Measurements from ENCODE around the gene SP6. TPM values are rescaled to one million over a fixed set of nuclear protein-coding genes. Genes with fewer than 3 reads are reported as not detected.

SP6 gene
- total and polyA plus RNA-seq, 4 donors, result 0.25 to 0.81 (median 0.78) TPM; not detected in 1

DNA sequence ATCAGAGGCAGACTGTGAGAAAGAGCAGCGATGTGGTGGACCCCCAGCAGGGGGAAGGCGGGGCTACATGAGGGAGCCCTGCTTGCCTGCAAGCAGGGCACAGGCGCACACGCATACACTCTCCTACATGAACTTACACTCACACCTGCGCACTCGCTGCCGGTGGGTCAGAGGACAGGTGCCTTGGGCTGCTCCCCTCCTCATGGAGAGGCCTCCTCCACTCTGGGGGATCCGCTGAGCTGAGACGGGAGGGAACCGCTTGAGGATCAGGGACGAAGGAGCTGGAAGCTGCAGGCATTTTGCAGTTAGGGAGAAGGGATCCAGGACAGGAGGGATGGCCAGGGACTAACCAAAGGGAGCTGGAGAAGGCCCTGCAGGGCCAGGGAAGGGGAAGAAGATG lies 43.5 kb downstream of the SP6 start:
- Histone ChIP-seq H3K36me3 (ENCODE audit: control insufficient read depth in 1 of 2, insufficient read depth in 2 of 2, low read length in 1 of 2) (no peaks in the 10 kb centered on the region), H3K27ac (ENCODE audit: low read depth in 1 of 2, low read length in 2 of 2) (no peak overlapping the region), H3K4me3 (ENCODE audit: low read length in 2 of 2) (no peak overlapping the region), H3K9me3 (ENCODE audit: control insufficient read depth, low read length) (no peaks in the 10 kb centered on the region), H3K4me1 (ENCODE audit: control insufficient read depth in 1 of 2, insufficient read depth in 2 of 2, low read length in 2 of 2) (no peaks in the 10 kb centered on the region), H3K27me3 (ENCODE audit: control insufficient read depth in 1 of 2, insufficient read depth in 2 of 2, low read length in 1 of 2) (no peaks in the 10 kb centered on the region)
- 86 to 90% methylated on average over 11 of the region's 11 CpGs for WGBS, 2 donors
- no peak for DNase-seq
- intact Hi-C loops (cut with DNase I), result loop anchor here (10.0 kb wide), 1 partner anchor 113 kb away; the partner anchor contains the start of gene TBKBP1 (in 2 of the 2)
- no peak for ATAC-seq (ENCODE audit: low FRiP score)

DNA sequence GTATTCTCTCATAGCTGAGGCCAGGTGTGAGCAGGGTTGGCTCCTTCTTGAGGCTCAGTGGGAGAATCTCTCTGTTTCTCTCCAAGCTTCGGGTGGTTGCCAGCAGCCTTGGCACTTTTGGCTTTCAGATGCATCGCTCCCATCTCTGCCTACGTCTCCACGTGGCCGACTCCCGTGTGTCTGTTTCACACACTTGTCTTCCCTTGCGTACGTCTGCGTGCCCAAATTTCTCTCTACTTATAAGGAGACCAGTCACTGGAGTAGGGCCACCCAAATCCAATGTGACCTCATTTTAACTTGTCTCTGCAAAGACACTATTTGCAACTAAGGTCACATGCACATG lies 44.1 kb downstream of the SP6 start:
- Histone ChIP-seq H3K4me3 (ENCODE audit: low read length in 2 of 2) (no peak overlapping the region), H3K27ac (ENCODE audit: low read depth in 1 of 2, low read length in 2 of 2) (no peak overlapping the region), H3K27me3 (ENCODE audit: control insufficient read depth in 1 of 2, insufficient read depth in 2 of 2, low read length in 1 of 2) (no peaks in the 10 kb centered on the region), H3K36me3 (ENCODE audit: control insufficient read depth in 1 of 2, insufficient read depth in 2 of 2, low read length in 1 of 2) (no peaks in the 10 kb centered on the region), H3K9me3 (ENCODE audit: control insufficient read depth, low read length) (no peaks in the 10 kb centered on the region), H3K4me1 (ENCODE audit: control insufficient read depth in 1 of 2, insufficient read depth in 2 of 2, low read length in 2 of 2) (no peaks in the 10 kb centered on the region)
- 91% methylated on average over 9 of the region's 9 CpGs for WGBS, 2 donors
- intact Hi-C loops (cut with DNase I), result loop anchor here (10.0 kb wide), 1 partner anchor 112 kb away; the partner anchor contains the start of gene TBKBP1 (in 2 of the 2)
- no peak for ATAC-seq (ENCODE audit: low FRiP score)
- DNase-seq, result no peak

DNA sequence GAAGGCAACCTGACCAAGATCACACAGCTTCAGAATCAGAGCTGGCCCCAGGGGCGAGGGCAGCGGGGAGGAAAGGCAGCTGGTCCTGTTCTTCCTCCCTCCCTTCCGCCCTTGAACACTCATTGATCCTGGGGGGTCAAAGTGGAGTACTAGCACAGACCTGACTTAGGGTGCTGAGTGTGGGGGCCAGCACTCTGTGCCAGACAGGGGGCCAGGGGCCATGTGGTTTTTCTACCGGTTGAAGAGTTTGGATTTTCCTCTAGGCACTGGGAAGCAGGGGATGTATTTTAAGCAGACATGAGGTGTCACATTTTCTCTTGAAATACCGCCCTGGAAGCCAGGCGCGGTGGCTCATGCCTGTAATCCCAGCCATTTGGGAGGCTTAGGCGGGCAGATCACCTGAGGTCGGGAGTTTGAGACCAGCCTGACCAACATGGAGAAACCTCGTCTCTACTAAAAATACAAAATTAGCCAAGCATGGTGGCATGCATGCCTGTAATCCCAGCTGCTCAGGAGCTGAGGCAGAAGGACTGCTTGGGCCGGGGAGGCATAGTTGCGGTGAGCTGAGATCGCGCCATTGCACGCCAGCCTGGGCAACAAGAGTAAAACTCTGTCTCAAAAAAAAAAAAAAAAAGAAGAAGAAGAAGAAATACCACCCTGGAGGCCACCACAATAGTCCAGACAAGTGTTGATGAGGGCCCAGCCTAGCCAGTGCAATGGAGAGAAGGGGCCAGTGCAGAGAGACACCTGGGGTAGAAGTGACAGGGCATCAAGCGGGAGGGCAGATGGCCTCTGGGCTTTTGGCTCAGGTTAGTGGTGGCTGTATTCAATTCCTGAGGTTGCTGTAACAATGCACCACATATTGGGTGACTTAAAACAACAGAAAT lies 44.7 kb downstream of the SP6 start:
- H3K27ac ChIP-seq (ENCODE audit: low read depth in 1 of 2, low read length in 2 of 2), result no peak overlapping the region
- no peak for ATAC-seq (ENCODE audit: low FRiP score)

DNA sequence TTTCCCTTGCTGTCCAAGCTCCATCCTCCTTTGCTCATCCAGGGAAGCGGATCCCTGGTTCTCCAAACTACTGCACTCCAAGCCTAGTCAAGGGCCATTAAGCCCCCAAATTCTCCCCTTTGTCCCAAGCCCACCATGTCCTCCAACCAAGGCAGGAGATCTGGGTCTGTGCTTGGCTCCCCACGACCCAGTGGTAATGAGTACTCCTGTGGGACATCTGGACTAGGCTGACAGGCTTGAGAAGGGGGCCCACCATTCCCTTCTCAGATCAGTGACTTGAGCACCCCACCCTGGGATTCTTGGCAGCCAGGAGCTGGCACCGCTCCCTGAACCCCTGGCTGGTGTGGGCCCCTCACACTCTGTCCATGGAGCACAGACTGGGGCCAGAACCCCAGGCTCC lies 46.5 kb downstream of the SP6 start:
- H3K27ac ChIP-seq (ENCODE audit: low read depth in 1 of 2, low read length in 2 of 2), result no peak overlapping the region
- WGBS, 2 donors, result 74 to 80% methylated on average over 3 of the region's 3 CpGs
- DNase-seq (no peak), ATAC-seq (ENCODE audit: low FRiP score) (no peak)
- no peaks in the 10 kb centered on the region for H3K4me1 ChIP-seq (ENCODE audit: control insufficient read depth in 1 of 2, insufficient read depth in 2 of 2, low read length in 2 of 2)
- intact Hi-C loops (cut with DNase I), result loop anchor here (10.0 kb wide), 1 partner anchor 110 kb away; the partner anchor contains the start of gene TBKBP1 (in 2 of the 2)
- H3K4me3 ChIP-seq (ENCODE audit: low read length in 2 of 2), result no peak overlapping the region
- no peaks in the 10 kb centered on the region for H3K9me3 ChIP-seq (ENCODE audit: control insufficient read depth, low read length)
- no peaks in the 10 kb centered on the region for H3K27me3 ChIP-seq (ENCODE audit: control insufficient read depth in 1 of 2, insufficient read depth in 2 of 2, low read length in 1 of 2)
- H3K36me3 ChIP-seq (ENCODE audit: control insufficient read depth in 1 of 2, insufficient read depth in 2 of 2, low read length in 1 of 2), result no peaks in the 10 kb centered on the region

More for the DNA sequence above, 44.7 kb downstream of the SP6 start:
- Histone ChIP-seq H3K27me3 (ENCODE audit: control insufficient read depth in 1 of 2, insufficient read depth in 2 of 2, low read length in 1 of 2) (no peaks in the 10 kb centered on the region), H3K9me3 (ENCODE audit: control insufficient read depth, low read length) (no peaks in the 10 kb centered on the region), H3K36me3 (ENCODE audit: control insufficient read depth in 1 of 2, insufficient read depth in 2 of 2, low read length in 1 of 2) (no peaks in the 10 kb centered on the region), H3K4me1 (ENCODE audit: control insufficient read depth in 1 of 2, insufficient read depth in 2 of 2, low read length in 2 of 2) (no peaks in the 10 kb centered on the region), H3K4me3 (ENCODE audit: low read length in 2 of 2) (no peak overlapping the region)
- intact Hi-C loops (cut with DNase I), result loop anchor here (10.0 kb wide), 1 partner anchor 111 kb away; the partner anchor contains the start of gene TBKBP1 (in 2 of the 2)
- DNase-seq, result no peak
- 81 to 87% methylated on average over 15 to 16 of the region's 16 CpGs for WGBS, 2 donors

DNA sequence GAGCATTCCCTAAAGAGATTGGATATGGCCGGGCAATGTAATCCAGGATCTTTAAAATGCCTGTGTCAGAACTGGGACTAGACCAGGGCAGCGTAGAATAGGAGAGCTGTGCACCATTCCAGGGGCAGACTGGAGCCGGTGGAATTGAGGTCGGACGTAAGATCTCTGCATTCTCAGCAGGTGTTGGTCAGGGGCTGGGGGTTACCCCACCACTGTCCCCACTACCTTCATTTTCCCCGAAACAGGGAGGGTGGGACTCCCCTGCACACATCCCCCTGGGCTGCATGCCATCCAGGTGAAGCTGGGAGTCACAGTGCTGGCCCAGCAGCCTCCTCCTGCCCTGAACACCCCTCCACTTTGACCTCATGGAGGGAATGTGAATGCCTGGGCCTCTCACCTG lies 47.2 kb downstream of the SP6 start:
- Histone ChIP-seq H3K36me3 (ENCODE audit: control insufficient read depth in 1 of 2, insufficient read depth in 2 of 2, low read length in 1 of 2) (no peaks in the 10 kb centered on the region), H3K27ac (ENCODE audit: low read depth in 1 of 2, low read length in 2 of 2) (no peak overlapping the region), H3K9me3 (ENCODE audit: control insufficient read depth, low read length) (no peaks in the 10 kb centered on the region), H3K27me3 (ENCODE audit: control insufficient read depth in 1 of 2, insufficient read depth in 2 of 2, low read length in 1 of 2) (no peaks in the 10 kb centered on the region), H3K4me3 (ENCODE audit: low read length in 2 of 2) (no peak overlapping the region), H3K4me1 (ENCODE audit: control insufficient read depth in 1 of 2, insufficient read depth in 2 of 2, low read length in 2 of 2) (no peaks in the 10 kb centered on the region)
- no peak for ATAC-seq (ENCODE audit: low FRiP score)
- 80 to 82% methylated on average over 6 of the region's 6 CpGs for WGBS, 2 donors
- intact Hi-C loops (cut with DNase I), result loop anchor here (10.0 kb wide), 1 partner anchor 109 kb away; the partner anchor contains the start of gene TBKBP1 (in 2 of the 2)
- peak in 1 of 2 donors; percentile 2 for DNase-seq

DNA sequence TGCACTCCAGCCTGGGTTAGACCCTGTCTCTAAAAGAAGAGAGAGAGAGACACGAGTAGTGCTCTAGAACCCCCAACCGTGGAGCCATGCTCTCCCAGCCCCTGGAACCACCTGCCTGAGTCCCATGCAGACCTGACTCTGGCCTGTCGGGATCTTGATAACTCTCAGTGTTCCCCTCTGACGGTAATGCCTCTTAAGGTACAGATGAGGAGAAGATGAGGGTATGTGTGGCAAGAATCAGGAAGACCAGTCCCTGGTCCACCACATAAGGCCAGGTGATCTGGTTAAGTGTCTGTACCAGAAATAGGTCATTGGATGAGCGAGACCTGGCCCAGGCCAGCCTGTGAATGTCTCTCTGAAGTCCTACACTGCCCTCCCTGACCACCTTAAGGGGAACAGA lies 47.8 kb downstream of the SP6 start:
- H3K27ac ChIP-seq (ENCODE audit: low read depth in 1 of 2, low read length in 2 of 2), result no peak overlapping the region
- no peaks in the 10 kb centered on the region for H3K27me3 ChIP-seq (ENCODE audit: control insufficient read depth in 1 of 2, insufficient read depth in 2 of 2, low read length in 1 of 2)
- H3K36me3 ChIP-seq (ENCODE audit: control insufficient read depth in 1 of 2, insufficient read depth in 2 of 2, low read length in 1 of 2), result no peaks in the 10 kb centered on the region
- ATAC-seq (ENCODE audit: low FRiP score) (no peak), DNase-seq (peak in 1 of 2 donors; percentile 13)
- 63 to 75% methylated on average over 5 of the region's 5 CpGs for WGBS, 2 donors
- no peak overlapping the region for H3K4me3 ChIP-seq (ENCODE audit: low read length in 2 of 2)
- H3K4me1 ChIP-seq (ENCODE audit: control insufficient read depth in 1 of 2, insufficient read depth in 2 of 2, low read length in 2 of 2), result no peaks in the 10 kb centered on the region
- H3K9me3 ChIP-seq (ENCODE audit: control insufficient read depth, low read length), result no peaks in the 10 kb centered on the region
- intact Hi-C loops (cut with DNase I), result loop anchor here (10.0 kb wide), 1 partner anchor 108 kb away; the partner anchor contains the start of gene TBKBP1 (in 2 of the 2)

DNA sequence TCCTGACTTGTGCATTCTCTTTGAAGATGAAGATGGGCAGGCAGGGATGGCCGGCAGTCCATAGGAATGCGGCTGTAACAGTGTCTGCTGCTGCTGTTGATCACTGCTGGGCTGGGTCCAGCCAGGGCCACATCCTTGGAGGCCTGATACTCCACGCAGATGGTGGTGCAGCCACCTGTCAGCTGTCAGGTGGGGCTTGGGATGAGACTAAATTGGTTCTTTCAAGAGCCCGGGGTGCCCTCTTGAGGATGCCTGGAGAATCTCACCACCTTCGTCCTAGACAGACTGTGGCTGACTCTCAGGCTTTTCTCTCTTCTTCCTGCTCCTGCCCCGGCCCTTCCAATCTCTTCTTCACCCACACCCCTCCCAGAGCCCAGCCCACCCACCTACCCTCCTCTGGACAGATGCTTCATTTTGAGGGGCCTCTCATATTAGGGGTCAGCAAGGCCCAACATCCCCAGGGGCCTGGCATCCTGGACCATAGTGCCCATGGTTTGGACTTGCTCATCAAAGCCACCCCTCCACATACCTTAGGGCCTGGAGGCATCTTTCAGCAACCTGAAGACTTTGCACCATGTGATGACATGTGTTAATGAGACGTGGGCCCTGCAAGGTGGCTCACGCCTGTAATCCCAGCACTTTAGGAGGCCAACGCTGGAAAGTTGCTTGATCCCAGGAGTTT lies 48.5 kb downstream of the SP6 start:
- peak; percentile 12 for ATAC-seq (ENCODE audit: low FRiP score)
- peak in 1 of 2 donors; percentile 46 for DNase-seq
- H3K4me1 ChIP-seq (ENCODE audit: control insufficient read depth in 1 of 2, insufficient read depth in 2 of 2, low read length in 2 of 2), result no peaks in the 10 kb centered on the region
- no peaks in the 10 kb centered on the region for H3K27me3 ChIP-seq (ENCODE audit: control insufficient read depth in 1 of 2, insufficient read depth in 2 of 2, low read length in 1 of 2)
- H3K4me3 ChIP-seq (ENCODE audit: low read length in 2 of 2), result no peak overlapping the region
- no peaks in the 10 kb centered on the region for H3K36me3 ChIP-seq (ENCODE audit: control insufficient read depth in 1 of 2, insufficient read depth in 2 of 2, low read length in 1 of 2)
- 37 to 38% methylated on average over 9 of the region's 9 CpGs for WGBS, 2 donors
- intact Hi-C loops (cut with DNase I), result loop anchor here (10.0 kb wide), 1 partner anchor 108 kb away; the partner anchor contains the start of gene TBKBP1 (in 2 of the 2)
- no peak overlapping the region for H3K27ac ChIP-seq (ENCODE audit: low read depth in 1 of 2, low read length in 2 of 2)
- H3K9me3 ChIP-seq (ENCODE audit: control insufficient read depth, low read length), result no peaks in the 10 kb centered on the region

DNA sequence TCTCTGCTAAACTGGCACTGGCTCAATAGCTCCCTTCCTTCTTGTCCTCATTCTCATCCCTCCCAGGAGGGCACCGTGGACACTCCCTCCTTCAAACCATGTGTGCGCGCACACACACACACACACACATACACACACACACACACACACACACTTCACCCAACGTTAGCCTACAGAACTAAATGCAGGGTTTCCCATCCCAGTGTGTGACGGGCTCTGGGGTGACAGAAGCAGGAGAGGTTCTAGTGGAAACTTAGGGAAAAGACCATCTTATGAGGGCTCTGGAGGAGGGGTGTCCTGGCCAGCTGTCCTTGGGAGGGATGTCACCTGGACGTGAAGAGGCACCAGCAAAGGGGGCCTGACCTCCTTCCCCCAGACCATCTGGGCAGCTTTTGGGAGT lies 49.1 kb downstream of the SP6 start:
- Histone ChIP-seq H3K36me3 (ENCODE audit: control insufficient read depth in 1 of 2, insufficient read depth in 2 of 2, low read length in 1 of 2) (no peaks in the 10 kb centered on the region), H3K27ac (ENCODE audit: low read depth in 1 of 2, low read length in 2 of 2) (no peak overlapping the region), H3K4me1 (ENCODE audit: control insufficient read depth in 1 of 2, insufficient read depth in 2 of 2, low read length in 2 of 2) (no peaks in the 10 kb centered on the region), H3K27me3 (ENCODE audit: control insufficient read depth in 1 of 2, insufficient read depth in 2 of 2, low read length in 1 of 2) (no peaks in the 10 kb centered on the region), H3K4me3 (ENCODE audit: low read length in 2 of 2) (no peak overlapping the region), H3K9me3 (ENCODE audit: control insufficient read depth, low read length) (no peaks in the 10 kb centered on the region)
- DNase-seq (peak in 1 of 2 donors; percentile 15), ATAC-seq (ENCODE audit: low FRiP score) (no peak)
- WGBS, 2 donors, result 45 to 56% methylated on average over 6 of the region's 6 CpGs
- intact Hi-C loops (cut with DNase I), result loop anchor here (10.0 kb wide), 1 partner anchor 107 kb away; the partner anchor contains the start of gene TBKBP1 (in 2 of the 2)
